H1 (cell line): Measurements from ENCODE around the gene NFIC. TPM values are rescaled to one million over a fixed set of nuclear protein-coding genes. Genes with fewer than 3 reads are reported as not detected.

ENCODE experiments used
- CTCF ChIA-PET: fragments of 300-600 bp; sonication (Branson Sonifier 250); formaldehyde crosslinking; loops from one replicate; lab custom pipeline; 2021; ENCODE audit not compliant: partially characterized antibody; lab: Charles Lee
- POLR2A ChIA-PET: fragments of 300-600 bp; sonication (Branson Sonifier 250); formaldehyde crosslinking; loops from one replicate; lab custom pipeline; 2021; ENCODE audit warnings: inconsistent platforms; ENCODE audit not compliant: partially characterized antibody; lab: Charles Lee
- DNase-seq, 2 experiments: peaks; one replicate each; pipeline versions ENCODE4 v3.0.0 to v3.0.0-alpha.2; 2010 to 2022; ENCODE audit warnings: low spot score in 2 of 2, low read depth in 1 of 2, mixed read lengths in 1 of 2
- FAIRE-seq: peaks from 2 replicates; lab custom pipeline; 2011; peaks lifted over from hg19 to GRCh38; lab: Jason Lieb, UNC
- H2AFZ ChIP-seq: 2 replicates; pipeline ENCODE4 v1.8.1; 2012; ENCODE audit warnings: low read length, inconsistent platforms
- H2AK5ac ChIP-seq: 2 replicates; pipeline ENCODE4 v1.6.1; 2013; ENCODE audit warnings: low read depth, low read length
- H2BK120ac ChIP-seq: replicated peaks from 2 replicates; pipeline ENCODE3; 2013; ENCODE audit warnings: low read depth, low read length, inconsistent platforms
- H2BK12ac ChIP-seq: 2 replicates; pipeline ENCODE4 v1.6.1; 2013; ENCODE audit warnings: low read depth, low read length
- H2BK15ac ChIP-seq: 2 replicates; pipeline ENCODE4 v1.6.1; 2013; ENCODE audit warnings: low read length
- H2BK20ac ChIP-seq: 2 replicates; pipeline ENCODE4 v1.6.1; 2013; ENCODE audit warnings: low read length
- H2BK5ac ChIP-seq: 2 replicates; pipeline ENCODE4 v1.6.1; 2013; ENCODE audit warnings: low read depth, low read length
- H3K14ac ChIP-seq: 2 replicates; pipeline ENCODE4 v1.6.1; 2013; ENCODE audit warnings: inconsistent platforms; ENCODE audit not compliant: insufficient read length
- H3K18ac ChIP-seq: 2 replicates; pipeline ENCODE4 v1.6.1; 2013; ENCODE audit warnings: low read length; ENCODE audit errors: extremely low read depth
- H3K23ac ChIP-seq: 2 replicates; pipeline ENCODE4 v1.6.1; 2013; ENCODE audit warnings: inconsistent platforms; ENCODE audit not compliant: insufficient read length
- H3K23me2 ChIP-seq: 2 replicates; pipeline ENCODE4 v1.6.1; 2013; ENCODE audit warnings: low read depth, low read length
- H3K27ac ChIP-seq: 2 replicates; pipeline ENCODE4 v1.6.1; 2011; ENCODE audit warnings: low read depth, low read length, inconsistent platforms
- H3K27me3 ChIP-seq, 4 experiments: replicated peaks in 1 of 4; 1 replicate in 1 of 4; 2 replicates in 3 of 4; pipeline versions ENCODE4 v1.6.1 to v1.8.1; 2011 to 2013; ENCODE audit warnings: low read length in 3 of 4, mild to moderate bottlenecking in 3 of 4, inconsistent platforms in 2 of 4, mixed read lengths in 2 of 4, moderate library complexity in 1 of 4; ENCODE audit not compliant: control insufficient read depth in 3 of 4, insufficient read depth in 3 of 4; ENCODE audit errors: extremely low read depth in 1 of 4
- H3K36me3 ChIP-seq, 4 experiments: 2 replicates each; pipeline versions ENCODE4 v1.6.1 to v1.8.1; 2011 to 2013; ENCODE audit warnings: mild to moderate bottlenecking in 4 of 4, low read length in 3 of 4, moderate library complexity in 2 of 4, control low read depth in 1 of 4, inconsistent platforms in 1 of 4; ENCODE audit not compliant: insufficient read depth in 4 of 4, control insufficient read depth in 2 of 4
- H3K4ac ChIP-seq: replicated peaks from 2 replicates; pipeline ENCODE3; 2013; ENCODE audit warnings: low read length, low read depth, mixed read lengths, inconsistent platforms; ENCODE audit not compliant: insufficient read length
- H3K4me1 ChIP-seq, 4 experiments: replicated peaks in 1 of 4; 1 replicate in 1 of 4; 2 replicates in 3 of 4; pipeline versions ENCODE4 v1.6.1 to v1.8.1; 2011 to 2013; ENCODE audit warnings: low read length in 3 of 4, inconsistent platforms in 2 of 4, mixed read lengths in 1 of 4; ENCODE audit not compliant: insufficient read depth in 4 of 4, control insufficient read depth in 3 of 4
- H3K4me2 ChIP-seq, 2 experiments: 2 replicates each; pipeline versions ENCODE4 v1.6.1 to v1.8.1; 2011 to 2013; ENCODE audit warnings: low read depth in 2 of 2, low read length in 2 of 2, control low read depth in 1 of 2, inconsistent platforms in 1 of 2, mild to moderate bottlenecking in 1 of 2; ENCODE audit not compliant: insufficient read depth in 1 of 2
- H3K4me3 ChIP-seq, 4 experiments: fragments of 200-600, 300-600 bp in 1 of 4; sonication (generic), shearing (Covaris generic), sonication (Bioruptor Twin) in 1 of 4; 2 replicates each; pipeline versions ENCODE4 v1.5.1 to v1.8.1; 2011 to 2016; ENCODE audit warnings: low read length in 4 of 4, low read depth in 3 of 4, control low read depth in 2 of 4, inconsistent platforms in 2 of 4, mild to moderate bottlenecking in 2 of 4, mixed read lengths in 1 of 4, moderate library complexity in 1 of 4; ENCODE audit not compliant: insufficient read depth in 2 of 4; ENCODE audit errors: extremely low read depth in 1 of 4
- H3K56ac ChIP-seq: replicated peaks from 2 replicates; pipeline ENCODE3; 2013; ENCODE audit warnings: low read depth, mild to moderate bottlenecking, mixed read lengths, low read length, inconsistent platforms; ENCODE audit not compliant: insufficient read length
- H3K79me1 ChIP-seq: 2 replicates; pipeline ENCODE4 v1.6.1; 2013; ENCODE audit warnings: low read depth, low read length, control low read depth
- H3K79me2 ChIP-seq, 2 experiments: 2 replicates each; pipeline versions ENCODE4 v1.6.1 to v1.8.1; 2012 to 2013; ENCODE audit warnings: low read length in 2 of 2, mild to moderate bottlenecking in 2 of 2, inconsistent platforms in 1 of 2; ENCODE audit not compliant: insufficient read depth in 2 of 2, control insufficient read depth in 1 of 2
- H3K9ac ChIP-seq, 4 experiments: replicated peaks in 1 of 4; 1 replicate in 1 of 4; 2 replicates in 3 of 4; pipeline versions ENCODE4 v1.6.1 to v1.8.1; 2011 to 2013; ENCODE audit warnings: low read depth in 3 of 4, low read length in 3 of 4, control low read depth in 2 of 4, mild to moderate bottlenecking in 2 of 4, moderate library complexity in 2 of 4, inconsistent platforms in 1 of 4; ENCODE audit errors: extremely low read depth in 1 of 4
- H3K9me3 ChIP-seq, 2 experiments: 2 replicates each; pipeline versions ENCODE4 v1.6.1 to v1.8.1; 2012 to 2013; ENCODE audit warnings: mild to moderate bottlenecking in 2 of 2, moderate library complexity in 2 of 2, control low read depth in 1 of 2, inconsistent platforms in 1 of 2, low read depth in 1 of 2, low read length in 1 of 2, mixed read lengths in 1 of 2; ENCODE audit not compliant: insufficient read depth in 2 of 2
- H4K20me1 ChIP-seq, 2 experiments: replicated peaks in 1 of 2; 2 replicates each; pipeline versions ENCODE3 to v1.8.1; 2011 to 2013; ENCODE audit warnings: inconsistent platforms in 2 of 2, low read length in 2 of 2, mild to moderate bottlenecking in 1 of 2; ENCODE audit not compliant: insufficient read depth in 2 of 2, control insufficient read depth in 1 of 2
- H4K5ac ChIP-seq: 2 replicates; pipeline ENCODE4 v1.6.1; 2013; ENCODE audit warnings: low read length, low read depth, mixed read lengths, inconsistent platforms; ENCODE audit not compliant: insufficient read length
- H4K8ac ChIP-seq: 2 replicates; pipeline ENCODE4 v1.8.0; 2013; ENCODE audit warnings: mild to moderate bottlenecking, moderate library complexity, low read length, inconsistent platforms; ENCODE audit not compliant: insufficient read depth; ENCODE audit errors: extremely low read depth
- H4K91ac ChIP-seq: replicated peaks from 2 replicates; pipeline ENCODE3; 2013; ENCODE audit warnings: low read length, mixed read lengths, inconsistent platforms; ENCODE audit not compliant: insufficient read length
- KDM1A ChIP-seq: fragments of 200-600, 300-600 bp; sonication (generic); IDR thresholded peaks from 2 replicates; pipeline ENCODE4 v1.7.1; 2016; ENCODE audit warnings: mild to moderate bottlenecking, low read length, borderline replicate concordance
- TCF12 ChIP-seq: IDR thresholded peaks from 2 replicates; pipeline ENCODE4 v1.6.1; 2011; ENCODE audit warnings: low read depth, mild to moderate bottlenecking, low read length
- WGBS, 2 experiments: shearing (Covaris generic) in 1 of 2; methylation state at CpG; one replicate each; pipeline versions ENCODE4 v1.1.6 to v1.1.7; 2013 to 2015; ENCODE audit warnings: low lambda C conversion rate in 2 of 2, mixed read lengths in 2 of 2, inconsistent platforms in 1 of 2, low coverage in 1 of 2, missing lambda C conversion rate in 1 of 2; ENCODE audit not compliant: insufficient replicate concordance in 2 of 2, insufficient coverage in 1 of 2, insufficient read length in 1 of 2; ENCODE audit errors: extremely low coverage in 1 of 2, missing lambda C conversion rate in 1 of 2; 5-methylcytosine and 5-hydroxymethylcytosine counted together
- polyA plus RNA-seq, 7 experiments: library from polyadenylated mRNA; depleted of rRNA in 3 of 7; stranded (reverse) in 5 of 7; unstranded in 2 of 7; fragments of >200 nt in 5 of 7; fragments of 200-250 nt in 2 of 7; gene quantifications; 1 replicate in 5 of 7; 2 replicates in 1 of 7; 4 replicates in 1 of 7; pipeline versions ENCODE4 v1.2.1 to v1.2.3, GENCODE V29; 2011 to 2013; ENCODE audit warnings: missing spikeins in 2 of 7, mixed read lengths in 2 of 7
- total RNA-seq: library from RNA; stranded (reverse); fragmentation: NEBNext Ultra II Directional; extraction: Animal tissue kit (Norgen Biotek cat#: 25700); gene quantifications from 2 replicates; pipeline ENCODE4 v1.2.1, GENCODE V29; 2021

The NFIC gene
- total and polyA plus RNA-seq, 2 of the 8 experiments (the other 6 are each of a cell fraction or from before 2014, with no cell fraction given), result 0.56 to 3.2 TPM

GRCh38 chr19:3402631-3403443 lies 36.5 kb downstream of the NFIC start:
- peaks cover 0 to 5% (median 2%) of the 10 kb centered on the region in 4 experiments; a peak in 3 of 7 replicates for H3K4me1 ChIP-seq
- H3K27ac ChIP-seq, result no peak overlapping the region
- peaks cover 0 to 4% (median 2%) of the 10 kb centered on the region in 4 experiments; a peak in 3 of 7 replicates for H3K27me3 ChIP-seq
- H3K36me3 ChIP-seq, result no peaks in the 10 kb centered on the region
- no peak overlapping the region for H3K9ac ChIP-seq
- no peaks in the 10 kb centered on the region for H4K20me1 ChIP-seq
- ChIA-PET CTCF (interaction anchor here (2.7 kb wide), 1 partner anchor 27 kb away, joined by 8 read pairs; no protein-coding TSS in a partner anchor), POLR2A (no interaction called here)
- H4K5ac ChIP-seq, result no peak overlapping the region
- H2AFZ ChIP-seq, result no peak overlapping the region
- H2BK20ac ChIP-seq, result no peak overlapping the region
- H3K4ac ChIP-seq, result no peak overlapping the region
- TF ChIP-seq KDM1A (0 out of 2 replicates have a peak, but pooled peaks have one; percentile 51), TCF12 (no peak)
- 83% methylated on average over 10 of the region's 10 CpGs; no CpG with 5 or more reads in 1 of the 2 experiments for WGBS, 2 experiments
- no peak overlapping the region for H2AK5ac ChIP-seq
- H4K8ac ChIP-seq, result no peak overlapping the region; the same call in 1 of the 2 replicates
- no peaks in the 10 kb centered on the region for H3K9me3 ChIP-seq
- no peak overlapping the region for H2BK120ac ChIP-seq
- H2BK12ac ChIP-seq, result 0 out of 2 replicates have a peak overlapping the region, but pooled peaks have one; percentile 3
- H3K79me2 ChIP-seq, result no peaks in the 10 kb centered on the region
- H3K4me3 ChIP-seq, result no peak overlapping the region
- no peaks in the 10 kb centered on the region for H3K79me1 ChIP-seq
- no peak overlapping the region for H4K91ac ChIP-seq
- H3K23me2 ChIP-seq, result no peaks in the 10 kb centered on the region; the same call in 1 of the 2 replicates
- H3K23ac ChIP-seq, result no peak overlapping the region
- no peak overlapping the region for H3K14ac ChIP-seq
- H3K4me2 ChIP-seq, result no peak overlapping the region
- FAIRE-seq (no peak), DNase-seq (no peak)
- no peak overlapping the region for H2BK5ac ChIP-seq
- no peak overlapping the region for H3K18ac ChIP-seq
- no peak overlapping the region for H2BK15ac ChIP-seq
- H3K56ac ChIP-seq, result no peak overlapping the region
